Lower leg skin (tissue), 4 donors: Measurements from ENCODE around the gene ESF1. TPM values are rescaled to one million over a fixed set of nuclear protein-coding genes. Genes with fewer than 3 reads are reported as not detected.

Source experiments
- DNase-seq, 2 donors: peaks; one replicate each; pipeline ENCODE4 v3.0.0-alpha.2; 2019; ENCODE audit warnings: low spot score in 2 of 2
- H3K4me3 ChIP-seq: fragments of 200-600 bp; sonication (generic); 2 replicates; pipeline ENCODE4 v1.5.1; 2017; ENCODE audit warnings: mild to moderate bottlenecking, low read depth; ENCODE audit not compliant: poor library complexity, severe bottlenecking
- POLR2A ChIP-seq, 2 donors: fragments of 450-650 bp; IDR thresholded peaks; one replicate each; pipeline ENCODE4 v1.6.1; 2016 to 2017; ENCODE audit warnings: antibody characterized with exemption in 2 of 2, mild to moderate bottlenecking in 1 of 2, moderate library complexity in 1 of 2
- WGBS, 2 donors: methylation state at CpG; one replicate each; pipeline ENCODE4 v1.1.5; 2018; 5-methylcytosine and 5-hydroxymethylcytosine counted together
- intact Hi-C: fragments of 100-400 bp; cut with DNase I; formaldehyde crosslinking; loops from one replicate; pipeline ENCODE4 v1.15.0; 2023; ENCODE audit warnings: low total_unique reads
- total RNA-seq, 4 donors: library from RNA; depleted of rRNA; stranded (reverse); fragments of >200 nt; gene quantifications; one replicate each; pipeline ENCODE4 v1.1.0, GENCODE V29; 2016
- TF ChIP-seq, protein P1 (sequence below), 3 donors: fragments of 450-650 bp; IDR thresholded peaks; one replicate each; pipeline ENCODE4 v1.5.1; 2016; ENCODE audit warnings: antibody characterized with exemption in 3 of 3, mild to moderate bottlenecking in 3 of 3, moderate library complexity in 2 of 3

The ESF1 gene
- total RNA-seq, 4 donors from 2014 or later, result 9.5 to 11.1 (median 10.8) TPM

DNA sequence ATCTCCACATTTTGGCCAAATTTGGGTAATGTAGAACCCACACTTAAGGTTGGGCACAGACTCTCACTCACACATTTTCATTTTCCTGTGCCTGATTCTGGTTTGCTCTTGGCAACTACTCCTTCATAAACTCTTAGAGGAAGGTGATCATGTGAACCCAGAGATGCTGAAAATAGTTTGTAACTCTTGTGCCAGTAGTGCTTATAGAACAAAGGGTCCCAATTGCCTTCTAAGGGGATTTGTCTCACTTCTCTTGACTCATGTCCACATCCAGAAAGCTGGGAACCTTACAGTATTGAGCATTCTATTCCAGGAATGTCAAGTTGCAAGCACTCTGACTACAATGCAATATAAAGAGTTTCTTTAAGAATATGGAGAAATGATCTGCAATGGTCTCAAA is 84.0 kb downstream of the ESF1 start:
- intact Hi-C loops, result no loop called here
- no peak overlapping the region for H3K4me3 ChIP-seq
- TF ChIP-seq, protein P1, sequence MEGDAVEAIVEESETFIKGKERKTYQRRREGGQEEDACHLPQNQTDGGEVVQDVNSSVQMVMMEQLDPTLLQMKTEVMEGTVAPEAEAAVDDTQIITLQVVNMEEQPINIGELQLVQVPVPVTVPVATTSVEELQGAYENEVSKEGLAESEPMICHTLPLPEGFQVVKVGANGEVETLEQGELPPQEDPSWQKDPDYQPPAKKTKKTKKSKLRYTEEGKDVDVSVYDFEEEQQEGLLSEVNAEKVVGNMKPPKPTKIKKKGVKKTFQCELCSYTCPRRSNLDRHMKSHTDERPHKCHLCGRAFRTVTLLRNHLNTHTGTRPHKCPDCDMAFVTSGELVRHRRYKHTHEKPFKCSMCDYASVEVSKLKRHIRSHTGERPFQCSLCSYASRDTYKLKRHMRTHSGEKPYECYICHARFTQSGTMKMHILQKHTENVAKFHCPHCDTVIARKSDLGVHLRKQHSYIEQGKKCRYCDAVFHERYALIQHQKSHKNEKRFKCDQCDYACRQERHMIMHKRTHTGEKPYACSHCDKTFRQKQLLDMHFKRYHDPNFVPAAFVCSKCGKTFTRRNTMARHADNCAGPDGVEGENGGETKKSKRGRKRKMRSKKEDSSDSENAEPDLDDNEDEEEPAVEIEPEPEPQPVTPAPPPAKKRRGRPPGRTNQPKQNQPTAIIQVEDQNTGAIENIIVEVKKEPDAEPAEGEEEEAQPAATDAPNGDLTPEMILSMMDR (IDR thresholded peaks at IDR 0.05), result no peak
- no peak for TF ChIP-seq POLR2A (IDR thresholded peaks at IDR 0.05)
- DNase-seq, result no peak

GRCh38 chr20:13694420-13695150 is 90.1 kb downstream of the ESF1 start:
- intact Hi-C loops, result no loop called here

DNA sequence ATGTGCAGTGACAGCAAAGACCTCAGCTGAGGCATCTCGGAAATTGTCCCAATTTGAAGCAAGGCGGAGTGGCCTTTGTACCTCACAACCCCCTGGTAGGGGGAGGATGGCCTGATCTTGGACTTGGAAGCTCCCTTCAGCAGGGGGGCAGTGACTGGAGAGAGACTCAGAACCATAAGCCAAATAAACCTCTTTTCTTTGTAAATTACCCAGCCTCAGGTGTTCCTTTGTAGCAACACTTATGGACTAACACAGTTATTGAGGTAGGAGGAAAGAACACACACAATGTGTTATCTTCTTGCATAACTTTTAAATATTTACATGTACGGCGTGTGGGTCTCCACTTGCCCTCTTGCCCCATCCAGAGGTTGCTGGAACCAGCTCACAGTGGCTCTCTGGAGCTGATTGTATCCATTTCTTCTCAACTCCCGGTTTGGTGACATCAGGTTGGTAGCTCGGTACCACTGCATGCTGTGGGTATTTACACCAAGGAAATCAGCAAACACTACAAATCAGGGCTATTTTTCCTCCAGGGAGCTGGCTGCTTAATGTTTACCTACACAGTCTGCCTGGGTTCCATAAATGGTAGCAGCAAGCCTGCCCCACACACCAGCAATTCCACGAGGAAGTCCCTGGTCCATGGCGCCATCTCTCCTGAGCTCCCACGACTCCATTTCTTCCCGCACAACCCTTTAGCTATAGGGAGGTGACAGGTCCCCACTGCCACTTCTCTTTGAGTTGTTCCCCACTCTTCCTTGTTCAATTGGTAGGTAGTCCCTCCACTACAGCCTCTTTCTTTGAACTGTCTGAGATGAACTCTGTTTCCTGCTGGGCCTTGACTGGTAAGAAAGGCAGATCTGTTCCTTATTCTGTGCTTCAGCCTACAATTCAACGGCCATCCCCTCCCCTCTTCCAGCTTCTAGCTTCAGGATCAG is 91.7 kb downstream of the ESF1 start:
- TF ChIP-seq, protein P1 (IDR thresholded peaks at IDR 0.05), result no peak
- TF ChIP-seq POLR2A (IDR thresholded peaks at IDR 0.05), result no peak

More at GRCh38 chr20:13694420-13695150, 90.1 kb downstream of the ESF1 start:
- WGBS, 2 donors, result 80 to 93% methylated on average over 8 of the region's 8 CpGs
- H3K4me3 ChIP-seq, result no peak overlapping the region
- TF ChIP-seq POLR2A (IDR thresholded peaks at IDR 0.05), result no peak
- no peak for DNase-seq

DNA sequence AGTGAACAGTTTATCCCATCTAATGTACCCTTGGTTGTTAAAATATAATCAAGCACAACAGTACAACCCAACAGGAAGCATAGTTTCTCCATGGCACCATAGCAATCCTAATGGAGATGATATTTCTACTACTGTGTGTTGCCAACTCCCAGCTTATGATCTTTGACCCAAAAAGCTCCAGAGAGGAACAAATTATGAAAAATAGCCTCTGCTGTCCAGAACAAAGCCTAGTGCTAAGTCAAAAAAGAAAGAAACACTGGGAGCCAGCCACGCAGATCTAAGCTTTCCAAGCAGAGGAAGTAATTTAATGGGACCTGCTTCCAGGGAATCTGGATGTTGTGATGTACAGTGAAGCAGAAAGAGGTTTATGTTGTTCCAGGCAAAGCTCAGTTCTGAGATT is 93.8 kb downstream of the ESF1 start:
- no peak overlapping the region for H3K4me3 ChIP-seq
- intact Hi-C loops, result no loop called here
- DNase-seq, result no peak
- TF ChIP-seq POLR2A (IDR thresholded peaks at IDR 0.05), result no peak
- TF ChIP-seq, protein P1 (IDR thresholded peaks at IDR 0.05), result no peak
- WGBS, 2 donors, result 41 to 50% methylated on average over 1 of the region's 1 CpG

More for the DNA sequence above, 91.7 kb downstream of the ESF1 start:
- intact Hi-C loops, result no loop called here
- 93 to 95% methylated on average over 11 of the region's 11 CpGs for whole genome bisulfite sequencing, 2 donors
- no peak overlapping the region for H3K4me3 ChIP-seq
- DNase-seq, result no peak

- intact Hi-C loops, result no loop called here
- TF ChIP-seq, protein P1 (IDR thresholded peaks at IDR 0.05), result no peak
- TF ChIP-seq POLR2A (IDR thresholded peaks at IDR 0.05), result no peak
- H3K4me3 ChIP-seq, result no peak overlapping the region
- DNase-seq, result no peak
- 67 to 72% methylated on average over 3 of the region's 3 CpGs for WGBS, 2 donors
These were observed 96.9 kb downstream of the ESF1 start for GRCh38 chr20:13687815-13688214.

DNA sequence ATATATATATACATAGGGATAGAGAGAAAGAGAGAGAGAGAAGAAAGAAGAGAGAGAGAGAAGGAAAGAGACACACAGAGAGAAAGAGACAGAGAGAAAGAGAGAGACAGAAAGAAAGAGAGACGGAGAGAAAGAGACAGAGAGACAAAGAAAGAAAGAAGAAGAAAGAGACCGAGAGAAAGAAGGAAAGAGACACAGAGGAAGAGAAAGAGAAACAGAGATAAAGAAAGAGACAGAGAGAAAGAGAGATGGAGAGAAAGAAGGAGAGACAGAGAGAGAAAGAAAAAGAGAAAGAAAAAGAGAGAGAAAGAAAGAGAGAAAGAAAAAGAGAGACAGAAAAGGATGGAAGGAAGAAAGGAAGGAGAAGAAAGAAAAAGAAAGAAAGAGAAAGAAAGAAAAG is 99.1 kb downstream of the ESF1 start:
- 93% methylated on average over 2 of the region's 2 CpGs for WGBS, 2 donors
- TF ChIP-seq, protein P1 (IDR thresholded peaks at IDR 0.05), result no peak
- no peak for TF ChIP-seq POLR2A (IDR thresholded peaks at IDR 0.05)
- intact Hi-C loops, result no loop called here
- no peak for DNase-seq
- no peak overlapping the region for H3K4me3 ChIP-seq
